Esophagus (tissue), 2 donors: ENCODE measurements around the gene PEAK1. TPM values are rescaled to one million over a fixed set of nuclear protein-coding genes. Genes with fewer than 3 reads are reported as not detected.

Experiments used
- H3K27ac ChIP-seq, 2 donors: one replicate each; pipeline ENCODE4 v1.5.1; 2013; ENCODE audit warnings: low read depth in 2 of 2, mild to moderate bottlenecking in 2 of 2, inconsistent platforms in 1 of 2, low read length in 1 of 2, moderate library complexity in 1 of 2
- H3K27me3 ChIP-seq, 2 donors: one replicate each; pipeline ENCODE4 v1.6.1; 2013; ENCODE audit warnings: low read length in 2 of 2, control low read depth in 1 of 2, mild to moderate bottlenecking in 1 of 2; ENCODE audit not compliant: insufficient read depth in 2 of 2, control insufficient read depth in 1 of 2
- H3K36me3 ChIP-seq, 2 donors: one replicate each; pipeline ENCODE4 v1.6.1; 2013; ENCODE audit warnings: low read length in 1 of 2; ENCODE audit not compliant: control insufficient read depth in 2 of 2, insufficient read depth in 2 of 2
- H3K4me1 ChIP-seq, 2 donors: one replicate each; pipeline ENCODE4 v1.6.1; 2013; ENCODE audit warnings: low read length in 1 of 2; ENCODE audit not compliant: control insufficient read depth in 2 of 2, insufficient read depth in 2 of 2
- H3K4me3 ChIP-seq, 2 donors: one replicate each; pipeline ENCODE4 v1.5.1; 2013; ENCODE audit warnings: low read length in 2 of 2, mild to moderate bottlenecking in 2 of 2, low read depth in 1 of 2, moderate library complexity in 1 of 2
- H3K9me3 ChIP-seq, 2 donors: one replicate each; pipeline ENCODE4 v1.6.1; 2013; ENCODE audit warnings: mild to moderate bottlenecking in 2 of 2, low read depth in 1 of 2, low read length in 1 of 2, moderate library complexity in 1 of 2; ENCODE audit not compliant: control insufficient read depth in 2 of 2, insufficient read depth in 1 of 2
- WGBS, 2 donors: extraction: QIAGEN DNeasy Blood & Tissue Kit; methylation state at CpG; one replicate each; pipeline ENCODE4 v1.1.7; 2013; 5-methylcytosine and 5-hydroxymethylcytosine counted together
- polyA plus RNA-seq, 2 donors: library from polyadenylated mRNA; stranded (reverse); fragments of 200-250 nt; gene quantifications; one replicate each; pipeline ENCODE4 v1.2.3, GENCODE V29; 2013
- donor health status: healthy with polysubstance abuse.
- donor health status: Bipolar disorder and iron deficiency.

PEAK1 gene
- polyA plus RNA-seq, 2 donors: 1.9 to 3.6 TPM

GRCh38 chr15:77143616-77144015, 276.3 kb downstream of the PEAK1 start:
- Histone ChIP-seq H3K36me3 (no peaks in the 10 kb centered on the region), H3K4me3 (no peak overlapping the region), H3K27ac (no peak overlapping the region)

GRCh38 chr15:77143191-77143590, 276.7 kb downstream of the PEAK1 start:
- H3K27ac ChIP-seq: no peak overlapping the region
- H3K27me3 ChIP-seq: no peaks in the 10 kb centered on the region
- H3K4me1 ChIP-seq: no peaks in the 10 kb centered on the region
- WGBS, 2 donors: 92 to 95% methylated on average over 7 of the region's 7 CpGs
- H3K4me3 ChIP-seq: no peak overlapping the region
- H3K36me3 ChIP-seq: no peaks in the 10 kb centered on the region
- no peaks in the 10 kb centered on the region for H3K9me3 ChIP-seq

More at GRCh38 chr15:77143616-77144015, 276.3 kb downstream of the PEAK1 start:
- no peaks in the 10 kb centered on the region for H3K27me3 ChIP-seq
- H3K4me1 ChIP-seq: no peaks in the 10 kb centered on the region
- no peaks in the 10 kb centered on the region for H3K9me3 ChIP-seq

GRCh38 chr15:77140220-77140619, 279.7 kb downstream of the PEAK1 start:
- 85 to 87% methylated on average over 1 of the region's 1 CpG for WGBS, 2 donors
- no peak overlapping the region for H3K4me3 ChIP-seq

GRCh38 chr15:77139312-77139711, 280.6 kb downstream of the PEAK1 start:
- Histone ChIP-seq H3K36me3 (no peaks in the 10 kb centered on the region), H3K4me1 (no peaks in the 10 kb centered on the region), H3K4me3 (no peak overlapping the region), H3K27ac (no peak overlapping the region), H3K27me3 (no peaks in the 10 kb centered on the region), H3K9me3 (no peaks in the 10 kb centered on the region)
- WGBS, 2 donors: 91 to 95% methylated on average over 2 of the region's 2 CpGs

More at GRCh38 chr15:77140220-77140619, 279.7 kb downstream of the PEAK1 start:
- Histone ChIP-seq H3K27ac (no peak overlapping the region), H3K4me1 (no peaks in the 10 kb centered on the region), H3K27me3 (no peaks in the 10 kb centered on the region), H3K36me3 (no peaks in the 10 kb centered on the region), H3K9me3 (no peaks in the 10 kb centered on the region)

- 93 to 98% methylated on average over 2 of the region's 2 CpGs for WGBS, 2 donors
- H3K36me3 ChIP-seq: peaks cover 0 to 3% of the 10 kb centered on the region in 2 donors
- no peaks in the 10 kb centered on the region for H3K9me3 ChIP-seq
- H3K27me3 ChIP-seq: no peaks in the 10 kb centered on the region
- H3K4me1 ChIP-seq: no peaks in the 10 kb centered on the region
- H3K27ac ChIP-seq: no peak overlapping the region
- no peak overlapping the region for H3K4me3 ChIP-seq
These were observed 281.8 kb downstream of the PEAK1 start for GRCh38 chr15:77138167-77138522.

- Histone ChIP-seq H3K9me3 (no peaks in the 10 kb centered on the region), H3K27me3 (no peaks in the 10 kb centered on the region), H3K36me3 (peaks cover 0 to 4% of the 10 kb centered on the region in 2 donors), H3K27ac (no peak overlapping the region), H3K4me1 (no peaks in the 10 kb centered on the region), H3K4me3 (no peak overlapping the region)
- WGBS, 2 donors: 91 to 98% methylated on average over 4 of the region's 4 CpGs
These were observed 284.7 kb downstream of the PEAK1 start for GRCh38 chr15:77135181-77135580.

- Histone ChIP-seq H3K27me3 (no peaks in the 10 kb centered on the region), H3K9me3 (no peaks in the 10 kb centered on the region), H3K36me3 (peaks cover 0 to 4% of the 10 kb centered on the region in 2 donors), H3K4me1 (no peaks in the 10 kb centered on the region), H3K27ac (no peak overlapping the region), H3K4me3 (no peak overlapping the region)
- WGBS, 2 donors: 96 to 98% methylated on average over 1 of the region's 1 CpG
These were observed 289.5 kb downstream of the PEAK1 start for GRCh38 chr15:77130315-77130930.

- H3K27ac ChIP-seq: no peak overlapping the region
- H3K27me3 ChIP-seq: no peaks in the 10 kb centered on the region
- H3K4me3 ChIP-seq: no peak overlapping the region
- no peaks in the 10 kb centered on the region for H3K9me3 ChIP-seq
- no peaks in the 10 kb centered on the region for H3K36me3 ChIP-seq
- 93% methylated on average over 7 of the region's 7 CpGs for WGBS, 2 donors
- no peaks in the 10 kb centered on the region for H3K4me1 ChIP-seq
These were observed 292.3 kb downstream of the PEAK1 start for GRCh38 chr15:77127626-77128025.

GRCh38 chr15:77126529-77127326, 293.2 kb downstream of the PEAK1 start:
- 57 to 79% methylated on average over 3 of the region's 3 CpGs for WGBS, 2 donors
- Histone ChIP-seq H3K27me3 (no peaks in the 10 kb centered on the region), H3K9me3 (no peaks in the 10 kb centered on the region), H3K27ac (no peak overlapping the region), H3K4me3 (no peak overlapping the region), H3K36me3 (no peaks in the 10 kb centered on the region), H3K4me1 (no peaks in the 10 kb centered on the region)

GRCh38 chr15:77123854-77124253, 296.1 kb downstream of the PEAK1 start:
- no peaks in the 10 kb centered on the region for H3K27me3 ChIP-seq
- H3K4me3 ChIP-seq: no peak overlapping the region
- no peaks in the 10 kb centered on the region for H3K36me3 ChIP-seq
- H3K27ac ChIP-seq: no peak overlapping the region
- H3K4me1 ChIP-seq: no peaks in the 10 kb centered on the region
- WGBS, 2 donors: 95 to 100% methylated on average over 1 of the region's 1 CpG
- H3K9me3 ChIP-seq: no peaks in the 10 kb centered on the region
